GM20431 (cell line): ENCODE results near the gene HES4.
"Not testable (repeated sequence)": the region's sequence is repeated elsewhere in the genome, so short reads cannot be mapped to it uniquely, and the experiment has no call there.

Source experiments
- in situ Hi-C: fragments of 300-500 bp; cut with MseI, MboI; formaldehyde crosslinking; loops from one replicate; pipeline ENCODE4 v1.15.0; 2020; ENCODE audit warnings: low sequenced_read_pairs; ENCODE audit not compliant: unreplicated experiment

The HES4 gene

DNA sequence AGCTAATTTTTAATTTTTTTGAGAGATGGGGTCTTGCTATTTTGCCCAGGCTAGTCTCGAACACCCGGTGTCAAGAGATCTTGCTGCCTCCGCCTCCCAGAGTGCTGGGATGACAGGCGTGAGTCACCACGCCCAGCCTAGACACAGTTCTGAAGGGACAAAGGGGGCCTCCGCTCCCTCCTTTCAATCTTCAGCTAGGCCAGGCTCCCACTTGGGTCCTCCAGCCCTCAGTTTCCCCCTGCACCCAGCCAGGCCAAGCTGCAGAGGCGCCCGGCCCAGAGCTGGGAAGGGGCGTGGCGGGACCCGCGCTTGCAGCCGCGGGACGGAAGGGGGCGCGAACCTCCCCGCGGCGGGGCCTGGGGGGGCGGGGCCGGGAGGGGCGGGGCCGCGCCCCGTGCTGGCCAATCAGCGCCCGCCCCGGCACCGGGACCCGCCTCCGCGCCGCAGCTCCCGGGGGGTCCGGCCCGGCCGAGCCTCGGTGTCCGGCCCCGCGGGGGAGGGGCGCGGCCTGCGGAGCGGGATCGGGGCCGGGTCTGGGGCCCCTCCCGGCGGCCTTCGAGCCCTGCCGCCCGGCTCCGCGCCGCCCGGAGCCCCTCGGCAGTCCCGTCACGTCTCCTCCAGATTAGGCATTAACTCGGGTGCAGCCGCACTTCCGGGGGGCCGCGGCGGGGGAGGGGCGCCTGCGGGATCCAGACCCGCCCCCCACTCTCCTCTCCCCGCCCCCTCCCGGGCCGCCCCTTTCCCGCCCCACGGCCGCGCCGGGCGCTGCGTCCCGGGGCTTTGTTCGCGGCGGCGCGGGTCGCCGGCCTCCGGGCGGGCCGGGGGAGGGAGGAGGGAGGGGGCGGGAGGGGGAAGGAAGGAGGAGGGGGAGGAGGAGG, 19.5 kb upstream of the HES4 start:
- in situ Hi-C loops = no loop called here

- in situ Hi-C loops = not testable (repeated sequence)
These were observed 18.4 kb upstream of the HES4 start for GRCh38 chr1:1018321-1018685.

DNA sequence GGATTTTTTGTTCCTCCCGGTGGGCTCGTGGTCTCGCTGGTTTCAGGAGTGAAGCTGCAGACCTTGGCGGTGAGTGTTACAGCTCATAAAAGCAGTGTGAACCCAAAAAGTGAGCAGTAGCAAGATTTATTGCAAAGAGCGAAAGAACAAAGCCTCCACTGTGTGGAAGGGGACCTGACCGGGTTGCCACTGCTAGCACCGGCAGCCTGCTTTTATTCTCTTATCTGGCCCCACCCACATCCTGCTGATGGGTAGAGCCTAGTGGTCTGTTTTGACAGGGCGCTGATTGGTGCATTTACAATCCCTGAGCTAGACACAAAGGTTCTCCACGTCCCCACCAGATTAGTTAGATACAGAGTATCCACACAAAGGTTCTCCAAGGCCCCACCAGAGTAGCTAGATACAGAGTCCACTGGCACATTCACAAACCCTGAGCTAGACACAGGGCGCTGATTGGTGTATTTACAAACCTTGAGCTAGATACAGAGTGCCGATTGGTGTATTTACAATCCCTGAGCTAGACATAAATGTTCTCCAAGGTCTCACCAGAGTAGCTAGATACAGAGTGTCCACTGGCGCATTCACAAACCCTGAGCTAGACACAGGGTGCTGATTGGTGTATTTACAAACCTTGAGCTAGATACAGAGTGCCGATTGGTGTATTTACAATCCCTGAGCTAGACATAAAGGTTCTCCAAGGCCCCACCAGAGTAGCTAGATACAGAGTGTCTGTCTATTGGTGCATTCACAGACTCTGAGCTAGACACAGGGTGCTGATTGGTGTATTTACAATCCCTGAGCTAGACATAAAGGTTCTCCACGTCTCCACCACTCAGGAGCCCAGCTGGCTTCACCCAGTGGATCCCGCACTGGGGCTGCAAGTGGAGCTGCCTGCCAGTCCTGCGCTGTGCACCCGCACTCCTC, 17.8 kb upstream of the HES4 start:
- in situ Hi-C loops = not testable (repeated sequence)

- in situ Hi-C loops = no loop called here
These were observed 15.1 kb upstream of the HES4 start for GRCh38 chr1:1014799-1015681.

DNA sequence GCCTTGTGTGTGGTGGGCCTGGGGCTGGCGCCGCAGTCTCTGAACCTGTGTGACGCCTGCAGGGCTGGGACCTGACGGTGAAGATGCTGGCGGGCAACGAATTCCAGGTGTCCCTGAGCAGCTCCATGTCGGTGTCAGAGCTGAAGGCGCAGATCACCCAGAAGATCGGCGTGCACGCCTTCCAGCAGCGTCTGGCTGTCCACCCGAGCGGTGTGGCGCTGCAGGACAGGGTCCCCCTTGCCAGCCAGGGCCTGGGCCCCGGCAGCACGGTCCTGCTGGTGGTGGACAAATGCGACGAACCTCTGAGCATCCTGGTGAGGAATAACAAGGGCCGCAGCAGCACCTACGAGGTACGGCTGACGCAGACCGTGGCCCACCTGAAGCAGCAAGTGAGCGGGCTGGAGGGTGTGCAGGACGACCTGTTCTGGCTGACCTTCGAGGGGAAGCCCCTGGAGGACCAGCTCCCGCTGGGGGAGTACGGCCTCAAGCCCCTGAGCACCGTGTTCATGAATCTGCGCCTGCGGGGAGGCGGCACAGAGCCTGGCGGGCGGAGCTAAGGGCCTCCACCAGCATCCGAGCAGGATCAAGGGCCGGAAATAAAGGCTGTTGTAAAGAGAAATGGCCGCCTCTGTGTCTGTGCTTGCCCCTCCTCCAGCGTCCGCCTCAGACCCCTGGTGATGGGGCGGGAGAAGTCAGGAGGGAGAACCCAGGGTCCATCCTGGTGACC, 14.2 kb upstream of the HES4 start:
- in situ Hi-C loops = no loop called here

GRCh38 chr1:1013105-1013921, 13.4 kb upstream of the HES4 start, which contains the start of gene ISG15:
TSS of gene ISG15 (plus strand) at chr1:1013497. CDS start at chr1:1013574, 77 bp downstream.
- in situ Hi-C loops = no loop called here

- in situ Hi-C loops = not testable (repeated sequence)
These were observed 12.8 kb upstream of the HES4 start for GRCh38 chr1:1012736-1013104.

GRCh38 chr1:1011396-1011949, 11.6 kb upstream of the HES4 start:
- in situ Hi-C loops = no loop called here

DNA sequence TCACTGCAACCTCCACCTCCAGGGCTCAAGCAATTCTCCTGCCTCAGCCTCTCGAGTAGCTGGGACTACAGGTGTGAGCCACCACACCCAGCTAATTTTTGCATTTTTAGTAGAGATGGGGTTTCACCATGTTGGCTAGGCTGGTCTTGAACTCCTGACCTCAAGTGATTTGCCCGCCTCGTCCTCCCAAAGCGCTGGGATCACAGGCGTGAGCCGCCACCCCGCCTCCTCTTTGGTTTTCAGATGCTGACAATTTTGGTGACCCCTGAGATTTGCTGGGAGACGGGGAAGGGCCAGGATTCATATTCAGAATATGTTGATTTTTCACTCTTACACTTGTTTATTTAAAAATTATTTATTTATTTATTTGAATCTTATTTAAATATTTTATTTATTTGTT, 10.2 kb upstream of the HES4 start:
- in situ Hi-C loops = not testable (repeated sequence)

GRCh38 chr1:1006305-1007159, 6.6 kb upstream of the HES4 start:
- in situ Hi-C loops = no loop called here

- in situ Hi-C loops = no loop called here
These were observed 5.9 kb upstream of the HES4 start for GRCh38 chr1:1005774-1006304.

GRCh38 chr1:1004780-1005697, 5.1 kb upstream of the HES4 start:
- in situ Hi-C loops = no loop called here

DNA sequence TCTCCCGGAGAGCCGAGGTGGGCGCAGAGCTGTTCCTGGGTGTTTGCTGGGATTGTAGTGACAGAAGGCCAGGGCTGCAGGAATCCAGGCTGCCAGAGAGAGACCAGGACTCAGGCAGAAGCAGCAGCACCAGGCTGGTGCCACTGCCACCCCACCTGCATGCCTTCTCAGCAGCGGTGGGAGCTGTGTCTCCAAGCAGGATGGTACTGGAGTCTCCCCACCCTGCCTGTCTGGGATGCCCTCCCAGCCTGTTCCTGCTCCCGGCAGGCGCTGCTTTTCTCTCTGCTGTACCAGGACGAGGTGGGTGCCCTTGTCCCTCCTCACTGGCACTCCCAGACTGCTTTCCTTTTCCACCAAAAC, 4.5 kb upstream of the HES4 start:
- in situ Hi-C loops = no loop called here

DNA sequence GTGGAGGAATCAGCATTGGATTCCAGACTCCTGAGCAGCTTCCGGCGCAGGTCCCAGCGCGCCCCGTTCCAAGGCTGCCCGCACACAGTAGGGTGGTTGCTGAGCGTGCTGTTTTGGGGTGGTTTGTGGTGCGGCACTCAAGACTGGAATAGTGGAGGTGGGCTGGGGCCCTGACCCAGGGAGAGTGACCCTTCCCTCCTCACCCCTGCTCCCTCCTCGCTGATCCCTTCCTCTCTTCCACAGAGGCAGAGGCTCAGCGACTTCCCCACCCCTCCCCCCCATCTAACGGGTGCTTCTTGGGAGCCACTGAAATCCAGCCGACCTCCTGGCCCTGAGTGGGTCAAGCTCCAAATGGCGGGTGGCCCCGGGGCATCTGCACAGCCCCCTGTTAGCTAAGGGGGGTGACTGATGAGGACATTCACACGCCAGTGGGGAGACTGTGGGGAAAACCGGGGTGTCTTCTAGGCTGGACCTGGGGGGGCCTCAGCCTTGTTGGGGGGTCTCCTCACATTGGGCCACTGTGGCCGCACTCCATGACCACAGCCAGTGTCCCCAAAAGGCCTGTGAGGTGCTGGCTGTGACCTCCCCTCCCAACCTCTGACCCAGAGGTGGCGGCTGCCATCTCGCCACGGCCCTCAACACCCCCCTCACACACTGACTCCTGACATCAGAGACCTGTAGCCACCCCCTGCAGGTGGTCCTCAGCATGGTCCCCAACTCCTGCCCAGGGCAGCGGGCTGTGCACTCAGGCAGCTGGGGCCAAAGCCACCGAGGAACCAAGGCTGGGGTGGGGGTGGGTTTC, 3.9 kb upstream of the HES4 start:
- in situ Hi-C loops = no loop called here

DNA sequence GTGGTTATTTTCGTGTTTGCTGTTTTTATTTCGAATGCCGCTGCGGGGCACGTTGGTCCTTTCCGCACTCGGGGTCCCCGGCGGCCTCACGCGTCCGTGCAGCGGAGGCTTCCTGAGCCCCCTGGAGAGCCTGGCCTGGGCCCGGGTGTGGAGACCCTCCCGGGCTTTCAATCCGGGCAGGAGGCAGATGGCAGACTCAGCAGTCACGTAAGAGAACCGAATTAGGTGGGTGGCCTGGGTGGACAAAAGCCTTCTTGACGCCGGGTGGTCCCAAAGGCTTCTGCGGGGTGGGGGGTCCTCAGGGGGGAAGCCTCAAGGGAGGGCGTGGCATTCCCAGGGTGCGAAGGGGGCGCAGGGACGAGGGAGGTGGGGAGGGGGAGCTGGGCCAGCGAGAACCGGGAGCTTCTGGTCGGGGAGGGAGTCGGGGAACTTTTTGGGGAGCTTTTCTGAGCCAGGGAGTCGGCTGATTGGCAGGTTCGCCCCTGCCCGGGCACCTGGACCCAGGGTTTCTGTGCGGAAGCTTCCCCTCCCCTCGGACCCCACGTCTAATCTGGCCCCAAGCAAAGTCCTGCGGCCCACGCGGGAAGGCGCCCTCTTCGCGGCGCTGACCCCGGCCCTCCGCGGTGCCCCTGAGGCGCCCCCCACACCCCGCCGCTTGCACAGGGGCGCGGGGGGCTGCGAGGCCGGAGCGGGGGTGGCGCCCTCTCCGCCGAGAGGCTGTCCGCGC, 1.3 kb upstream of the HES4 start:
- in situ Hi-C loops = no loop called here
